GM10266 (cell line): Measurements from ENCODE around the gene EIF4A3.
A peak's percentile ranks its signal among the peaks of the same experiment; 100 is the strongest.

ENCODE experiments used
- DNase-seq: peaks from one replicate; pipeline ENCODE4 v3.0.0; 2012; ENCODE audit errors: extremely low spot score
- TF ChIP-seq, protein P1 (sequence below): IDR thresholded peaks from 2 replicates; pipeline ENCODE4 v1.5.1; 2012; ENCODE audit warnings: mild to moderate bottlenecking, low read depth; ENCODE audit not compliant: control insufficient read depth, insufficient read depth; ENCODE audit errors: missing control alignments

The EIF4A3 gene

DNA sequence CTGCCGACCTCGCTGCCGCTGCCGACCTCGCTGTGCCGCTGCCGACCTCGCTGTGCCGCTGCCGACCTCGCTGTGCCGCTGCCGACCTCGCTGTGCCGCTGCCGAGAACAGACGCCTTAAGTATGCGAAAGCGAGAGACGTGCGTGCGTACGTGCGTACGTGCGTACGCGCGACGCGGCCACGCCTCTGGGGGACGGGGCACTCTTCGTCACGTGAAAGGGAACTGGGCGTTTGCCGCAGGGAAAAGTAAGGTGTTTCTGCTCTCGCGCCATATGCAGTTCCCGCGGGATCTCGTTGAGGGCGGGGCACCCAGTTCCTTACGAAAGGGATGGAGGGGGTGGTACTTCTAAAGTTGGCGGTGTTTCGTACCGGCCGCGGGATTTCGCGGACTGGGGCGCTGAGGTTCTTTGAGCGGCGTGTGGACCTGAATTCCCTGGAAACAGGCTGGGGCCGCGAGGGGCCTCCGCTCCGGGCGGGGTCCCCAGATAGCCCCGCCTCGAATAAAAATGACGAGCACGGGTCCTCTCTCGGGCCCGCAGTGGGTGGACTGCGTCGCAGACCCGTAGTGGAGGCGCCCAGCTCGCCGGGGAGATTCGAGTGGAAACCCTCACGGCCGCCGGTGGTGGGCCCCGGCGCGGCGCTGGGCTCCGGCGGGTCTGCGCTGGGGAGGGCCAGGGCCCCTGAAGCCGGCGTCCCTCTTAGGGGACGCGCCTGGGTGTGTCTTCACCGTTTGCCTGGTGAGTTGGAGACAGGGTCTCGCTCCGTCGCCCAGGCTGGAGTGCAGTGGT is at the start of gene EIF4A3:
Gene EIF4A3 (minus strand): TSS at position 94 of the 788 bp plus-strand sequence. CDS start 167 bp downstream, outside the sequence.
- peak; percentile 99 for DNase-seq
- TF ChIP-seq, protein P1, sequence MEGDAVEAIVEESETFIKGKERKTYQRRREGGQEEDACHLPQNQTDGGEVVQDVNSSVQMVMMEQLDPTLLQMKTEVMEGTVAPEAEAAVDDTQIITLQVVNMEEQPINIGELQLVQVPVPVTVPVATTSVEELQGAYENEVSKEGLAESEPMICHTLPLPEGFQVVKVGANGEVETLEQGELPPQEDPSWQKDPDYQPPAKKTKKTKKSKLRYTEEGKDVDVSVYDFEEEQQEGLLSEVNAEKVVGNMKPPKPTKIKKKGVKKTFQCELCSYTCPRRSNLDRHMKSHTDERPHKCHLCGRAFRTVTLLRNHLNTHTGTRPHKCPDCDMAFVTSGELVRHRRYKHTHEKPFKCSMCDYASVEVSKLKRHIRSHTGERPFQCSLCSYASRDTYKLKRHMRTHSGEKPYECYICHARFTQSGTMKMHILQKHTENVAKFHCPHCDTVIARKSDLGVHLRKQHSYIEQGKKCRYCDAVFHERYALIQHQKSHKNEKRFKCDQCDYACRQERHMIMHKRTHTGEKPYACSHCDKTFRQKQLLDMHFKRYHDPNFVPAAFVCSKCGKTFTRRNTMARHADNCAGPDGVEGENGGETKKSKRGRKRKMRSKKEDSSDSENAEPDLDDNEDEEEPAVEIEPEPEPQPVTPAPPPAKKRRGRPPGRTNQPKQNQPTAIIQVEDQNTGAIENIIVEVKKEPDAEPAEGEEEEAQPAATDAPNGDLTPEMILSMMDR = peak; percentile 24

- TF ChIP-seq, protein P1 = no peak
- DNase-seq = no peak
Measured at GRCh38 chr17:80196652-80197051, 49.7 kb upstream of the EIF4A3 start.

- TF ChIP-seq, protein P1 = peak; percentile 92
- peak; percentile 60 for DNase-seq
Measured at GRCh38 chr17:80195671-80196529, 49.0 kb upstream of the EIF4A3 start.

- no peak for DNase-seq
- TF ChIP-seq, protein P1 = no peak
Measured at GRCh38 chr17:80195141-80195540, 48.2 kb upstream of the EIF4A3 start.

GRCh38 chr17:80191865-80192661 is 45.1 kb upstream of the EIF4A3 start:
- no peak for DNase-seq
- TF ChIP-seq, protein P1 = no peak

DNA sequence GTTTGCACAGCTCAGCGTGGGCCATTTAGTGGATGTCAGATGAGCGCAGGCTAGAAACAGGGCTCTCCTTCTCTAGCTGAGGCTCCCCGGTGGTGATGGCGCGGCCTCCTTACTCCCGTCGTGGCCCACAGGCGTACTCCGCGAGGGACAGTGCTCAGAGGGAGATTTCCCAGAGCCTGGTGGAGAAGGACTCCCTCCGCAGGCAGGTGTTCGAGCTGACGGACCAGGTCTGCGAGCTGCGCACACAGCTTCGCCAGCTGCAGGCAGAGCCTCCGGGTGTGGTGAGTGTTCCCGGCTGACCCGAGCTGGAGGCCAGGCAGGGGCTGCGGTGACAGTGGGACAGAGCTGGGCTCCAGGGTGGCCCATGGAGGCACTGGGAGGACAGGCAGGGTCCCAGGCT is 44.3 kb upstream of the EIF4A3 start:
- DNase-seq = no peak
- TF ChIP-seq, protein P1 = no peak
